ENCODE measurements around the gene GNAS. TPM values are rescaled to one million over a fixed set of nuclear protein-coding genes. Genes with fewer than 3 reads are reported as not detected.
"Not testable (repeated sequence)": the region's sequence is repeated elsewhere in the genome, so short reads cannot be mapped to it uniquely, and the experiment has no call there.

The GNAS gene
- total RNA-seq, 1 donor from 2014 or later = 784 TPM

DNA sequence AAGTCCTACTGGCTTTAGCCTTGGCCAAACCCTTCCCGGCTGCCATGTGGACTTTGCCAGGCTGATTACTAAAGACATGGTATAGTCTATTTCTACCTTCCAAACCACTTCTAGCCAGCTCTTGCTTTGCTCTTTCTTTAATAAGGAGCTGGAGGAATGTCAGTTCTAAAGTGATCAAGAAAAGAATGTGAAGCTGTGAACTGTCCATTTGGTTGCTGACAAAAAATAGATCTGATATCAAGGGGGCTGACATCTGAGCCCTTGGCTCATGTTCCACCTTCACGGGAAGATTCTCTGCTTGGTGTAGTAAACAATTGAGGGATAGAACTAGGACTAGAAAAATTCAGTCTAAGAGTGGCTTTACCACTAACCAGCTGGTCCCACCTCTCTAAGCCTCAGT, 24.4 kb upstream of the GNAS start:
- Mint-ChIP-seq H3K27ac (no peak overlapping the region), H3K27me3 (peaks cover 2% of the 10 kb centered on the region), H3K4me3 (no peak overlapping the region), H3K9me3 (no peaks in the 10 kb centered on the region), H3K36me3 (ENCODE audit: low read depth) (no peaks in the 10 kb centered on the region), H3K4me1 (no peaks in the 10 kb centered on the region)
- ChIA-PET CTCF (interaction anchor here (0.7 kb wide), 1 partner anchor 771 kb away, joined by 3 read pairs; no protein-coding TSS in a partner anchor), POLR2A (no interaction called here)
- ATAC-seq (ENCODE audit: low read depth) (no peak), DNase-seq (no peak)
- intact Hi-C loops (cut with micrococcal nuclease) = no loop called here
- TF ChIP-seq, protein P1, sequence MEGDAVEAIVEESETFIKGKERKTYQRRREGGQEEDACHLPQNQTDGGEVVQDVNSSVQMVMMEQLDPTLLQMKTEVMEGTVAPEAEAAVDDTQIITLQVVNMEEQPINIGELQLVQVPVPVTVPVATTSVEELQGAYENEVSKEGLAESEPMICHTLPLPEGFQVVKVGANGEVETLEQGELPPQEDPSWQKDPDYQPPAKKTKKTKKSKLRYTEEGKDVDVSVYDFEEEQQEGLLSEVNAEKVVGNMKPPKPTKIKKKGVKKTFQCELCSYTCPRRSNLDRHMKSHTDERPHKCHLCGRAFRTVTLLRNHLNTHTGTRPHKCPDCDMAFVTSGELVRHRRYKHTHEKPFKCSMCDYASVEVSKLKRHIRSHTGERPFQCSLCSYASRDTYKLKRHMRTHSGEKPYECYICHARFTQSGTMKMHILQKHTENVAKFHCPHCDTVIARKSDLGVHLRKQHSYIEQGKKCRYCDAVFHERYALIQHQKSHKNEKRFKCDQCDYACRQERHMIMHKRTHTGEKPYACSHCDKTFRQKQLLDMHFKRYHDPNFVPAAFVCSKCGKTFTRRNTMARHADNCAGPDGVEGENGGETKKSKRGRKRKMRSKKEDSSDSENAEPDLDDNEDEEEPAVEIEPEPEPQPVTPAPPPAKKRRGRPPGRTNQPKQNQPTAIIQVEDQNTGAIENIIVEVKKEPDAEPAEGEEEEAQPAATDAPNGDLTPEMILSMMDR (IDR thresholded peaks at IDR 0.05) = no peak

DNA sequence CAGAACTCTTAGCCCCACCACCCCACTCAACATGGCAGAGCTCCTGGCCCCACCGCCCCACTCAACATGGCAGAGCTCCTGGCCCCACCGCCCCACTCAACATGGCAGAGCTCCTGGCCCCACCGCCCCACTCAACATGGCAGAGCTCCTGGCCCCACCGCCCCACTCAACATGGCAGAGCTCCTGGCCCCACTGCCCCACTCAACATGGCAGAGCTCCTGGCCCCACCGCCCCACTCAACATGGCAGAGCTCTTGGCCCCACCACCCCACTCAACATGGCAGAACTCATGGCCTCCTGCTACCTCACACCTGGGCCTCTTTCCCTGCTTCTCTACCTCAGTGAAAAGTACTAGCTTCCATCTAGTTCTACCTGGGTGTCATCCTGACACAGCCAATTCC, 23.7 kb upstream of the GNAS start:
- H3K36me3 Mint-ChIP-seq (ENCODE audit: low read depth); H3K9me3 Mint-ChIP-seq; intact Hi-C loops (cut with micrococcal nuclease); CTCF ChIA-PET; POLR2A ChIA-PET; DNase-seq; H3K27ac Mint-ChIP-seq; H3K4me1 Mint-ChIP-seq; H3K27me3 Mint-ChIP-seq; H3K4me3 Mint-ChIP-seq; ATAC-seq (ENCODE audit: low read depth): not testable (repeated sequence)

DNA sequence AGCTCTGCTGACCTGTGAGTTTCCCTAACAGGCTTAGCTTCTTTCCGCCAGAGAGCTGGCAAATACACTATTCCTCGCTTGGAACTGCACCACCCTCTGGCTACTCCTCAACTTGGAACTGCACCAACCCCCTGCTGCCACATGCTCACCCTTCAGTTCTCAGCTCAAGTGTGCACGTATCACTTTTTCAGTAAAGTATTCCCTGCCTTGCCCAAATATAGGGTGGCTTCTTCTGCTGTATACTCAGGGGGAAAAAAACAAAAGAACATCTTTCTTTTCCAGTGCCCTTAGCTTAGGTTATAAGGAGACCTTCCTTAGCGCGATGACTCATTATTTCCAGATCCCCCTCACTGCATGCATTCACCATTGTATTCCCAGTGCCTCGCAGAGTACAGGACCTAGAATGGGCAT, 23.0 kb upstream of the GNAS start:
- H3K4me1 Mint-ChIP-seq = no peaks in the 10 kb centered on the region
- no peaks in the 10 kb centered on the region for H3K36me3 Mint-ChIP-seq (ENCODE audit: low read depth)
- H3K9me3 Mint-ChIP-seq = no peaks in the 10 kb centered on the region
- no peak overlapping the region for H3K27ac Mint-ChIP-seq
- DNase-seq (no peak), ATAC-seq (ENCODE audit: low read depth) (no peak)
- ChIA-PET CTCF (no interaction called here), POLR2A (no interaction called here)
- peaks cover 5% of the 10 kb centered on the region for H3K27me3 Mint-ChIP-seq
- intact Hi-C loops (cut with micrococcal nuclease) = no loop called here
- no peak overlapping the region for H3K4me3 Mint-ChIP-seq
- TF ChIP-seq, protein P1 (IDR thresholded peaks at IDR 0.05) = no peak

DNA sequence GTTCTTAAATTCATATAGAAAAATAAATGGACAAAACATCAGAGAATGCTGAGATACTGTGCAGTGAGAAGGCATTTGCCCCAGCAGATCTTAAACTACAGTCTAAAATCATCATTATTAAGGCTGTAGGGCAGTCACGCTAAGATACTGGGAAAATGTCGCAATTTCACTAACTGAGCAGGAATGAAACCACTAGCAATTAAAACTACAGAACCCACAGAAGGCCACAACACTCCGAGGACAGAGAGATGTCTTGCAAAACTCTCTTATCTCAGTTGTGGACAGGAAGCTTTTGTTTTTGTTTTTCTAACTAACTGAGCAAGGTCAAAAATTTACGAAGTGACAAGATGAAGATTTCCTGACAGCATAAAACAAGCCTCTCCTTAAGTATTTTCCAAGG, 20.1 kb upstream of the GNAS start:
- POLR2A ChIA-PET = no interaction called here
- CTCF ChIA-PET = no interaction called here
- TF ChIP-seq, protein P1 (IDR thresholded peaks at IDR 0.05) = no peak
- DNase-seq (no peak), ATAC-seq (ENCODE audit: low read depth) (no peak)
- Mint-ChIP-seq H3K27ac (no peak overlapping the region), H3K27me3 (peaks cover 13% of the 10 kb centered on the region), H3K4me3 (no peak overlapping the region), H3K36me3 (ENCODE audit: low read depth) (no peaks in the 10 kb centered on the region), H3K4me1 (no peaks in the 10 kb centered on the region), H3K9me3 (no peaks in the 10 kb centered on the region)
- intact Hi-C loops (cut with micrococcal nuclease) = no loop called here

DNA sequence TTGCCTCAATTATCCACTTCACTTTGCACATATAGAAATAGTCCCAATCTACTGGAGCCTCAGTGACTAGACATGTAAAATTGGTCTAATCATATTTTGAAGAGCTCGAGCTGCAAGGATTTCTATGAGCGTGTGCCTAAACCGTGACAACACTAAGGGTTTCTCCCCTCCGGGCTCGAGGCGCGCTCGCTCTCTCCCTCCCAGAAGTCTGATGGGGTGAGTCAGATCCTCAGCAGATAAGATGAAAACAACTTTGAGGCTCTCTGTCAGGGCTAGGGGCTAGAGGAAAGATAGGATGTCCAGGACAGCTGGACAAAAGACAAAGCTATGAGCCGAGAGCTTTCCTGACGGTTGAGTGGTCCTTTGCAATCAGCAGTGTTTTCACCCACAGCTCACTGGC, 18.6 kb upstream of the GNAS start:
- Mint-ChIP-seq H3K27me3 (peaks cover 17% of the 10 kb centered on the region), H3K36me3 (ENCODE audit: low read depth) (no peaks in the 10 kb centered on the region), H3K27ac (no peak overlapping the region), H3K9me3 (no peaks in the 10 kb centered on the region), H3K4me3 (no peak overlapping the region), H3K4me1 (no peaks in the 10 kb centered on the region)
- intact Hi-C loops (cut with micrococcal nuclease) = no loop called here
- POLR2A ChIA-PET = no interaction called here
- CTCF ChIA-PET = no interaction called here
- DNase-seq (no peak), ATAC-seq (ENCODE audit: low read depth) (no peak)
- TF ChIP-seq, protein P1 (IDR thresholded peaks at IDR 0.05) = no peak

DNA sequence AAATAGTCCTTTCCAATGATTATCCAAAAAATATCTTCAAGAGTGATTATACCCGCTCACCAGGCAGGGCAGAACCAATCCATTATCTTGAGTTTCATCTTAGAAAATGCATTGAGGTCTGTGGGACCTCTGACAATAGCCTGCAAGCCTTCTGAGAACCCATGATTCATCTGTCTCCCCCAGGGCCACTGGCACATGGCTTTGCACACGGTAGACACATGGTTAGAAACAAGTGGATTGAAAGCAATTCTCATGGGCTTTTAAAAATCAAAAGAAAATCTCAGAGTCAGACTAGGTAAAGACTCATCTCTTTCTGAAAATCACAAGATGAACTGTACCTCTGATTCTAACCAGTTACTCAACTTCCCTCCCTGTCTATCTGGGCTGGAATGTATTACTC, 17.3 kb upstream of the GNAS start:
- no peak for ATAC-seq (ENCODE audit: low read depth)
- Mint-ChIP-seq H3K36me3 (ENCODE audit: low read depth) (no peaks in the 10 kb centered on the region), H3K27me3 (peaks cover 20% of the 10 kb centered on the region), H3K4me3 (no peak overlapping the region), H3K4me1 (peaks cover 4% of the 10 kb centered on the region), H3K27ac (no peak overlapping the region), H3K9me3 (no peaks in the 10 kb centered on the region)
- POLR2A ChIA-PET = no interaction called here
- CTCF ChIA-PET = interaction anchor here (1.2 kb wide), 1 partner anchor 10 kb away, joined by 3 read pairs; no protein-coding TSS in a partner anchor
- intact Hi-C loops (cut with micrococcal nuclease) = no loop called here
- DNase-seq = no peak
- TF ChIP-seq, protein P1 (IDR thresholded peaks at IDR 0.05) = no peak

Measured in activated B cell treated with CpG ODN at 0.5 μM for 24 hours (primary cell).